OCI-LY7 (cell line): ENCODE results near the gene PNMA6F.

Experiments used
- CTCF ChIP-seq: fragments of 200-600 bp; sonication (generic); conservative IDR thresholded peaks from 2 replicates; pipeline ENCODE4 v1.5.1; 2014; ENCODE audit warnings: mild to moderate bottlenecking, antibody characterized with exemption, low read length, moderate library complexity, mixed read lengths
- EZH2phosphoT487 ChIP-seq: fragments of 200-600 bp; sonication (generic); IDR thresholded peaks from 2 replicates; pipeline ENCODE4 v1.6.1; 2018; ENCODE audit warnings: low read depth, borderline replicate concordance, mild to moderate bottlenecking, mixed run types, antibody characterized with exemption, low read length, moderate library complexity, mixed read lengths

GRCh38 chrX:153357877-153358276 is 36.3 kb upstream of the PNMA6F start:
- TF ChIP-seq CTCF (no peak), EZH2phosphoT487 (no peak)
